Activated T-cell treated with anti-CD3 and anti-CD28 coated beads, Interleukin-2, amount 50 U/mL, for 48 hours (primary cell): ENCODE measurements around the gene VAX1.
A peak's percentile ranks its signal among the peaks of the same experiment; 100 is the strongest.

Experiments used
- DNase-seq, 2 experiments: peaks; one replicate each; pipeline ENCODE4 v3.0.0-alpha.2; 2020

VAX1 gene

GRCh38 chr10:117163954-117164548 is 26.0 kb upstream of the VAX1 start:
- DNase-seq = no peak

GRCh38 chr10:117163061-117163953 is 25.2 kb upstream of the VAX1 start:
- DNase-seq = peak; percentile 27 to 31

- DNase-seq = no peak
Measured at GRCh38 chr10:117162093-117163060, 24.3 kb upstream of the VAX1 start.

GRCh38 chr10:117161386-117162033 is 23.4 kb upstream of the VAX1 start:
- no peak for DNase-seq

- no peak for DNase-seq
Measured at GRCh38 chr10:117160567-117160966, 22.5 kb upstream of the VAX1 start.

- DNase-seq = no peak
Measured at GRCh38 chr10:117159390-117159789, 21.3 kb upstream of the VAX1 start.

GRCh38 chr10:117158297-117158696 is 20.2 kb upstream of the VAX1 start:
- DNase-seq = no peak

- no peak for DNase-seq
Measured at GRCh38 chr10:117152668-117153067, 14.6 kb upstream of the VAX1 start.

GRCh38 chr10:117148284-117148683 is 10.2 kb upstream of the VAX1 start:
- no peak for DNase-seq

- no peak for DNase-seq
Measured at GRCh38 chr10:117145019-117145418, 6.9 kb upstream of the VAX1 start.

GRCh38 chr10:117143103-117143823 is 5.2 kb upstream of the VAX1 start:
- no peak for DNase-seq

- no peak for DNase-seq
Measured at GRCh38 chr10:117140525-117140902, 2.4 kb upstream of the VAX1 start.

- DNase-seq = peak in 1 of 2 experiments; percentile 16
Measured at GRCh38 chr10:117139581-117140524, 1.8 kb upstream of the VAX1 start.

- DNase-seq = peak in 1 of 2 experiments; percentile 18
Measured at GRCh38 chr10:117138838-117139580, 939 bp upstream of the VAX1 start.

- peak in 1 of 2 experiments; percentile 46 for DNase-seq
Measured at GRCh38 chr10:117137031-117137910, 799 bp downstream of the VAX1 start.

- peak in 1 of 2 experiments; percentile 17 for DNase-seq
Measured at GRCh38 chr10:117136391-117136975, 1.6 kb downstream of the VAX1 start.

GRCh38 chr10:117135480-117136140 is 2.5 kb downstream of the VAX1 start:
- no peak for DNase-seq

- no peak for DNase-seq
Measured at GRCh38 chr10:117135026-117135372, 3.1 kb downstream of the VAX1 start.
